Osteocyte (in vitro differentiated cells): ENCODE results near the gene WDFY3. TPM values are rescaled to one million over a fixed set of nuclear protein-coding genes. Genes with fewer than 3 reads are reported as not detected.

Experiments
- DNase-seq: peaks from one replicate; pipeline ENCODE4 v3.0.0; 2021; ENCODE audit warnings: mixed read lengths; ENCODE audit not compliant: unreplicated experiment; ENCODE audit errors: extremely low spot score
- H3K27ac Mint-ChIP-seq: one replicate; pipeline ENCODE4 v1.8.0; 2021; ENCODE audit warnings: mild to moderate bottlenecking, mixed read lengths; ENCODE audit not compliant: unreplicated experiment
- H3K27me3 Mint-ChIP-seq: one replicate; pipeline ENCODE4 v1.8.0; 2021; ENCODE audit warnings: mixed read lengths; ENCODE audit not compliant: unreplicated experiment
- H3K36me3 Mint-ChIP-seq: one replicate; pipeline ENCODE4 v1.8.0; 2021; ENCODE audit warnings: mixed read lengths; ENCODE audit not compliant: unreplicated experiment
- H3K4me1 Mint-ChIP-seq: one replicate; pipeline ENCODE4 v1.8.0; 2021; ENCODE audit warnings: mixed read lengths; ENCODE audit not compliant: unreplicated experiment
- H3K4me3 Mint-ChIP-seq: one replicate; pipeline ENCODE4 v1.8.0; 2021; ENCODE audit warnings: mild to moderate bottlenecking, moderate library complexity, mixed read lengths; ENCODE audit not compliant: unreplicated experiment
- H3K9me3 Mint-ChIP-seq: one replicate; pipeline ENCODE4 v1.8.0; 2021; ENCODE audit warnings: mixed read lengths; ENCODE audit not compliant: unreplicated experiment
- total RNA-seq: library from RNA; stranded (reverse); gene quantifications from 2 replicates; pipeline ENCODE4 v1.2.1, GENCODE V29; 2021
- TF ChIP-seq, protein P1 (sequence below): fragments of 200-600 bp; sonication (generic); IDR thresholded peaks from 2 replicates; pipeline ENCODE4 v1.5.0; 2021; ENCODE audit warnings: antibody characterized with exemption, mild to moderate bottlenecking, moderate library complexity

The WDFY3 gene
- total RNA-seq, 1 donor from 2014 or later = 91.4 TPM

DNA sequence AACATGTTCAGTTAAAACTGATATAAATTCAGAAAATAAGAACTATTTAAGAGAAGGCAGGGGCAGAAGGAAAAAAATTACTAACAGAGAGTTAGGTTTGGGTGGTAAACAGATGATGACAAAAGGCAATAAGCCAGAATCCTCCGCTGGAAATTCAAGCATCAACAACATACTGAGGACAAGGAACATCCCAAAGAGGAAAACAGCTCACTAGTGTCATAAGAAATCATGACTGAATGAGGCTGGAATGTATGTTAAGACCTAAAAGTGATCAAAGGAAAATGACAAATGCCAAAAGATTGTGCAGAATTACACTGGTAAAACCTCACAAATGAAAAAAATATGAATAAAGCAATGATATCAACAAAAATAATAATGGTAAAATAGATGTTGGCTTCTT is 88.4 kb downstream of the WDFY3 start:
- DNase-seq = no peak
- H3K4me3 Mint-ChIP-seq = no peak overlapping the region
- H3K9me3 Mint-ChIP-seq = peaks cover 4% of the 10 kb centered on the region
- TF ChIP-seq, protein P1, sequence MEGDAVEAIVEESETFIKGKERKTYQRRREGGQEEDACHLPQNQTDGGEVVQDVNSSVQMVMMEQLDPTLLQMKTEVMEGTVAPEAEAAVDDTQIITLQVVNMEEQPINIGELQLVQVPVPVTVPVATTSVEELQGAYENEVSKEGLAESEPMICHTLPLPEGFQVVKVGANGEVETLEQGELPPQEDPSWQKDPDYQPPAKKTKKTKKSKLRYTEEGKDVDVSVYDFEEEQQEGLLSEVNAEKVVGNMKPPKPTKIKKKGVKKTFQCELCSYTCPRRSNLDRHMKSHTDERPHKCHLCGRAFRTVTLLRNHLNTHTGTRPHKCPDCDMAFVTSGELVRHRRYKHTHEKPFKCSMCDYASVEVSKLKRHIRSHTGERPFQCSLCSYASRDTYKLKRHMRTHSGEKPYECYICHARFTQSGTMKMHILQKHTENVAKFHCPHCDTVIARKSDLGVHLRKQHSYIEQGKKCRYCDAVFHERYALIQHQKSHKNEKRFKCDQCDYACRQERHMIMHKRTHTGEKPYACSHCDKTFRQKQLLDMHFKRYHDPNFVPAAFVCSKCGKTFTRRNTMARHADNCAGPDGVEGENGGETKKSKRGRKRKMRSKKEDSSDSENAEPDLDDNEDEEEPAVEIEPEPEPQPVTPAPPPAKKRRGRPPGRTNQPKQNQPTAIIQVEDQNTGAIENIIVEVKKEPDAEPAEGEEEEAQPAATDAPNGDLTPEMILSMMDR = no peak
- H3K36me3 Mint-ChIP-seq = peaks cover 14% of the 10 kb centered on the region
- no peaks in the 10 kb centered on the region for H3K27me3 Mint-ChIP-seq
- H3K27ac Mint-ChIP-seq = peak overlapping the region; percentile 67
- H3K4me1 Mint-ChIP-seq = peaks cover 36% of the 10 kb centered on the region

DNA sequence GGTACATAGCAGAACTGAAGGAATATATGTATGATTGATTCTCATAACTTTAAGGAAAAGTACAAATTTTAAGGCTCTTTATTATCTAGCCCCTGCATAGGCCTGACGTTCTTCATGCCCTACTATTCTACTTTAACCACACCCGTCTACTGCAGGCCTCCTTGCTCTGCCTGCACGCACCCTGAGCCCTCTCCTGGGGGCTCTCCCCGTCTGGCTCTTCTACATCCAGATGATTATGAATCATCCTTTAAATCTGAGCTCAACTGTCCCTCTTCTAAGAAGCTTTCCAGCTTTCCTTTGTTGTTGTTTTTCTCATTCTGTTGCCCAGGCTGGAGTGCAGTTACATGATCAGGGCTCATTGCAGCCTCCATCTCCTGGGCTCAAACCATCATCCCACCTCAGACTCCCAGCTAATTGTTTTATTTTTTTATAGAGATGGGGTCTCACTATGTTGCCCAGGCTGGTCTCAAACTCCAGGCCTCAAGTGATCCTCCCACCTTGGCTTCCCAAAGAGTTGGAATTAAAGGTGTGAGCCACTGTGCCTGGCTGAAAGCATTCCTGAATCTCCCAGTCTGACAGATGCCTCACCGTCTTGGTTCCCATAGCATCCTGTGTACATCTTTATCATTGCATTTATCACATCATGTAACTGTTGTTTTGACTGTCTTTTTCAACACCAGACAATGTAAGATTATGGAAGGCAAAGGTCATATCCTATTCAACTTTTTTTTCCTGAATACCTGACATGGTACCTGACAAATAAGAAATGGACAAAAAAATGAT is 89.2 kb downstream of the WDFY3 start:
- peaks cover 6% of the 10 kb centered on the region for H3K9me3 Mint-ChIP-seq
- peaks cover 21% of the 10 kb centered on the region for H3K36me3 Mint-ChIP-seq
- H3K27ac Mint-ChIP-seq = peak overlapping the region; percentile 63
- H3K27me3 Mint-ChIP-seq = no peaks in the 10 kb centered on the region
- DNase-seq = no peak
- H3K4me1 Mint-ChIP-seq = peaks cover 36% of the 10 kb centered on the region
- H3K4me3 Mint-ChIP-seq = no peak overlapping the region
- TF ChIP-seq, protein P1 = no peak

DNA sequence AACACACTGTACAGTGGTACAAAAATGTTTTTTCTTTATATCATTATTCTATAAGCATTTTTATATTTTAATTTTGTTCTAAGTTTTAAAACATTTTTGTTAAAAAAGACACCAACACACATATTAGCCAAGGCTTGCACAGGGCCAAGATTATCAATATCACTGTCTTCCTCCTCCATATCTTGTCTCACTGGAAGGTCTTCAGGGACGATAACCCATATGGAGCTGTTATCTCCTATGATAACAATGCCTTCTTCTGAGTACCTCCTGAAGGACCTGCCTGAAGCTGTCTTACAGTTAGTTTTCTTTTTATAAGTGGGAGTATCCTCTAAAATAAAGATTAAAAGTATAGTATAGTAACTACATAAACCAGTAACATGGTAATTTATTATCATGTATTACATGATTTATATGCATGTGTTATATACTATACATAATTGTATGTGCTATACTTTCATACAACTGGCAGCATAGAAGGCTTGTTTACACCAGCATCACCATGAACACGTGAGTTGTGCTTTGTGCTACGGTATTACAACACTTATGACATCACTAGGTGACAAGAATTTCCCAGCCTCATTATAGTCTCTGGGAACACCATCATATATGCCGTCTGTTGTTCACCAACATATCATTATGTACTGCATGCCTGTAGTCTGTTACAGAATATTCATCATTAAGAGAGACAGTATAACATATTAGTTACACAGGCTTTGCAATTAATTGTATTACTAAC is 90.7 kb downstream of the WDFY3 start:
- DNase-seq = no peak
- H3K9me3 Mint-ChIP-seq = peaks cover 9% of the 10 kb centered on the region
- no peaks in the 10 kb centered on the region for H3K27me3 Mint-ChIP-seq
- peaks cover 39% of the 10 kb centered on the region for H3K4me1 Mint-ChIP-seq
- TF ChIP-seq, protein P1 = no peak
- no peak overlapping the region for H3K27ac Mint-ChIP-seq
- no peak overlapping the region for H3K4me3 Mint-ChIP-seq
- H3K36me3 Mint-ChIP-seq = peaks cover 14% of the 10 kb centered on the region

DNA sequence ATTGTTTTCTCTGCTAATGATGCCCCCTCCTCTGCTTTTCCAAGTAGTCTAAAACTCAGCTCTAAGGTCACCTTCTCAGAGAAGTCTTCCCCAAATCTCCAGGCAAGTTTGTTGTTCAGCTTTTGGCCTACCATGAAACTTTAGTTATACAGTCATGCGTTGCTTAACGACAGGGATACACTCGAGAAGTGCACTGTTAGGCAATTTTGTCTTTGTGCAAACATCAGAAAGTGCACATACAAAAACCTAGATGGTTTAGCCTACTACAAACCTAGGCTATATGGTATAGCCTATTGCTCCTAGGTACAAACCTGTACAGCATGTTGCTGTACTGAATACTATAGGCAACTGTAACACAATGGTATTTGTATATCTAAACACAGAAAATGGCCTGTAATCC is 91.9 kb downstream of the WDFY3 start:
- peaks cover 11% of the 10 kb centered on the region for H3K9me3 Mint-ChIP-seq
- TF ChIP-seq, protein P1 = no peak
- H3K4me1 Mint-ChIP-seq = peaks cover 40% of the 10 kb centered on the region
- H3K36me3 Mint-ChIP-seq = peaks cover 14% of the 10 kb centered on the region
- no peak overlapping the region for H3K4me3 Mint-ChIP-seq
- H3K27me3 Mint-ChIP-seq = no peaks in the 10 kb centered on the region
- no peak for DNase-seq
- no peak overlapping the region for H3K27ac Mint-ChIP-seq
